HCEC 1CT (cell line): ENCODE results near the gene IGF2BP1.
"Not testable (repeated sequence)": the region's sequence is repeated elsewhere in the genome, so short reads cannot be mapped to it uniquely, and the experiment has no call there.

Experiments used
- DNase-seq: peaks from one replicate; pipeline ENCODE4 v3.0.0-alpha.2; 2017

Gene IGF2BP1

GRCh38 chr17:49021768-49022103 lies 24.6 kb downstream of the IGF2BP1 start:
- DNase-seq: no peak

- DNase-seq: peak; percentile 42
Observed at GRCh38 chr17:49022391-49022941, 25.3 kb downstream of the IGF2BP1 start.

- no peak for DNase-seq
Observed at GRCh38 chr17:49024523-49024922, 27.3 kb downstream of the IGF2BP1 start.

- DNase-seq: not testable (repeated sequence)
Observed at GRCh38 chr17:49026447-49026846, 29.3 kb downstream of the IGF2BP1 start.

GRCh38 chr17:49028271-49028670 lies 31.1 kb downstream of the IGF2BP1 start:
- no peak for DNase-seq

GRCh38 chr17:49029801-49030200 lies 32.6 kb downstream of the IGF2BP1 start:
- no peak for DNase-seq

GRCh38 chr17:49031965-49032928 lies 35.1 kb downstream of the IGF2BP1 start:
- peak; percentile 61 for DNase-seq

GRCh38 chr17:49035470-49036269 lies 38.5 kb downstream of the IGF2BP1 start:
- DNase-seq: peak; percentile 44

GRCh38 chr17:49036270-49036626 lies 39.1 kb downstream of the IGF2BP1 start:
- no peak for DNase-seq

- no peak for DNase-seq
Observed at GRCh38 chr17:49038138-49038537, 41.0 kb downstream of the IGF2BP1 start.

- DNase-seq: no peak
Observed at GRCh38 chr17:49038544-49038943, 41.4 kb downstream of the IGF2BP1 start.

GRCh38 chr17:49039518-49039917 lies 42.3 kb downstream of the IGF2BP1 start:
- not testable (repeated sequence) for DNase-seq

- no peak for DNase-seq
Observed at GRCh38 chr17:49041527-49041926, 44.3 kb downstream of the IGF2BP1 start.

- DNase-seq: no peak
Observed at GRCh38 chr17:49045376-49045775, 48.2 kb downstream of the IGF2BP1 start.

GRCh38 chr17:49046912-49047311 lies 49.7 kb downstream of the IGF2BP1 start:
- no peak for DNase-seq

- DNase-seq: no peak
Observed at GRCh38 chr17:49049265-49049664, 52.1 kb downstream of the IGF2BP1 start.

GRCh38 chr17:49050611-49051010 lies 53.4 kb downstream of the IGF2BP1 start:
- no peak for DNase-seq

- DNase-seq: no peak
Observed at GRCh38 chr17:49051269-49051668, 54.1 kb downstream of the IGF2BP1 start.

GRCh38 chr17:49053171-49053829 lies 56.1 kb downstream of the IGF2BP1 start:
- no peak for DNase-seq

GRCh38 chr17:49054342-49055092 lies 57.3 kb downstream of the IGF2BP1 start:
- no peak for DNase-seq

- DNase-seq: no peak
Observed at GRCh38 chr17:49055181-49055927, 58.2 kb downstream of the IGF2BP1 start.

- DNase-seq: peak; percentile 1
Observed at GRCh38 chr17:49061524-49061943, 64.3 kb downstream of the IGF2BP1 start.
